Renal pelvis (tissue), 4 donors: ENCODE results near the gene RAB3IP. TPM values are rescaled to one million over a fixed set of nuclear protein-coding genes. Genes with fewer than 3 reads are reported as not detected.
"Not testable (repeated sequence)": the region's sequence is repeated elsewhere in the genome, so short reads cannot be mapped to it uniquely, and the experiment has no call there.

Source experiments
- DNase-seq: peaks from one replicate; pipeline ENCODE4 v3.0.0-alpha.2; 2013
- polyA plus RNA-seq, 3 donors: library from polyadenylated mRNA; unstranded; fragments of 120-200 nt; gene quantifications; one replicate each; pipeline ENCODE4 v1.2.1, GENCODE V29; 2013; ENCODE audit not compliant: insufficient read length in 3 of 3

Gene RAB3IP
- polyA plus RNA-seq, 3 donors, result 54.7 to 81.6 (median 64.6) TPM

GRCh38 chr12:69824966-69825560, 86.4 kb downstream of the RAB3IP start, which contains the start of gene MYRFL:
Gene MYRFL (plus strand): TSS chr12:69825227. CDS start chr12:69825518, 291 bp downstream.
- DNase-seq, result no peak

GRCh38 chr12:69828897-69829296, 90.2 kb downstream of the RAB3IP start:
- no peak for DNase-seq

GRCh38 chr12:69833696-69834095, 95.0 kb downstream of the RAB3IP start:
- no peak for DNase-seq

GRCh38 chr12:69834147-69834546, 95.5 kb downstream of the RAB3IP start:
- peak; percentile 17 for DNase-seq

GRCh38 chr12:69834576-69834975, 95.9 kb downstream of the RAB3IP start:
- DNase-seq, result peak; percentile 26

GRCh38 chr12:69835081-69835480, 96.4 kb downstream of the RAB3IP start:
- DNase-seq, result peak; percentile 17

GRCh38 chr12:69836015-69836414, 97.4 kb downstream of the RAB3IP start:
- no peak for DNase-seq

- no peak for DNase-seq
These were observed 98.5 kb downstream of the RAB3IP start for GRCh38 chr12:69837191-69837590.

GRCh38 chr12:69837657-69838415, 99.2 kb downstream of the RAB3IP start:
- no peak for DNase-seq

GRCh38 chr12:69840727-69841126, 102.1 kb downstream of the RAB3IP start:
- DNase-seq, result no peak

GRCh38 chr12:69843608-69844007, 104.9 kb downstream of the RAB3IP start:
- DNase-seq, result no peak

GRCh38 chr12:69844416-69844815, 105.8 kb downstream of the RAB3IP start:
- DNase-seq, result no peak

GRCh38 chr12:69844836-69845235, 106.2 kb downstream of the RAB3IP start:
- DNase-seq, result no peak

GRCh38 chr12:69846976-69847375, 108.3 kb downstream of the RAB3IP start:
- no peak for DNase-seq

- DNase-seq, result no peak
These were observed 113.3 kb downstream of the RAB3IP start for GRCh38 chr12:69851976-69852375.

- not testable (repeated sequence) for DNase-seq
These were observed 114.7 kb downstream of the RAB3IP start for GRCh38 chr12:69853176-69853961.

GRCh38 chr12:69866698-69867097, 128.0 kb downstream of the RAB3IP start:
- DNase-seq, result no peak

GRCh38 chr12:69868695-69869094, 130.0 kb downstream of the RAB3IP start:
- DNase-seq, result no peak

- no peak for DNase-seq
These were observed 134.1 kb downstream of the RAB3IP start for GRCh38 chr12:69872804-69873203.
